GM23248 (cell line): ENCODE measurements around the gene PRKACB. TPM values are rescaled to one million over a fixed set of nuclear protein-coding genes. Genes with fewer than 3 reads are reported as not detected.

Experiments used
- DNase-seq: peaks from one replicate; pipeline ENCODE4 v3.0.0-alpha.2; 2015
- H2AFZ ChIP-seq: fragments of 200-600 bp; sonication (generic); 2 replicates; pipeline ENCODE4 v1.6.1; 2016; ENCODE audit warnings: antibody characterized with exemption
- H3F3A ChIP-seq: fragments of 200-600 bp; sonication (generic); 2 replicates; pipeline ENCODE4 v1.6.1; 2016; ENCODE audit warnings: mild to moderate bottlenecking, antibody characterized with exemption, mixed run types; ENCODE audit not compliant: insufficient read depth
- H3K27ac ChIP-seq: fragments of 200-600 bp; sonication (generic); 2 replicates; pipeline ENCODE4 v1.5.1; 2016; ENCODE audit warnings: mild to moderate bottlenecking
- H3K27me3 ChIP-seq: fragments of 200-600 bp; sonication (generic); replicated peaks from 2 replicates; pipeline ENCODE4 v1.6.1; 2016; ENCODE audit warnings: mild to moderate bottlenecking; ENCODE audit not compliant: insufficient read depth
- H3K36me3 ChIP-seq: fragments of 200-600 bp; sonication (generic); 2 replicates; pipeline ENCODE4 v1.6.1; 2016; ENCODE audit warnings: low read depth, mild to moderate bottlenecking
- H3K4me1 ChIP-seq: fragments of 200-600 bp; sonication (generic); 2 replicates; pipeline ENCODE4 v1.6.1; 2016; ENCODE audit warnings: mild to moderate bottlenecking; ENCODE audit not compliant: insufficient read depth
- H3K4me2 ChIP-seq: fragments of 200-600 bp; sonication (generic); one replicate; pipeline ENCODE4 v1.6.1; 2016; ENCODE audit warnings: mild to moderate bottlenecking; ENCODE audit not compliant: unreplicated experiment
- H3K4me3 ChIP-seq: fragments of 200-600 bp; sonication (generic); 2 replicates; pipeline ENCODE4 v1.5.1; 2016; ENCODE audit warnings: mild to moderate bottlenecking
- H3K79me2 ChIP-seq: fragments of 200-600 bp; sonication (generic); 2 replicates; pipeline ENCODE4 v1.6.1; 2016; ENCODE audit warnings: mild to moderate bottlenecking; ENCODE audit not compliant: insufficient read depth
- H3K9ac ChIP-seq: fragments of 200-600 bp; sonication (generic); 2 replicates; pipeline ENCODE4 v1.6.1; 2016; ENCODE audit warnings: mild to moderate bottlenecking
- H3K9me2 ChIP-seq: fragments of 200-600 bp; sonication (generic); 2 replicates; pipeline ENCODE4 v1.6.1; 2016; ENCODE audit warnings: mixed run types, mild to moderate bottlenecking, moderate library complexity; ENCODE audit not compliant: insufficient read depth
- H3K9me3 ChIP-seq: fragments of 200-600 bp; sonication (generic); one replicate; pipeline ENCODE4 v1.6.1; 2017; ENCODE audit warnings: low read depth
- H4K20me1 ChIP-seq: fragments of 200-600 bp; sonication (generic); 2 replicates; pipeline ENCODE4 v1.6.0; 2016; ENCODE audit not compliant: insufficient read depth
- EZH2 ChIP-seq: fragments of 200-600 bp; sonication (generic); IDR thresholded peaks from 2 replicates; pipeline ENCODE4 v1.6.1; 2018; ENCODE audit warnings: antibody characterized with exemption, mild to moderate bottlenecking; ENCODE audit not compliant: insufficient read depth, poor library complexity, severe bottlenecking
- EZH2phosphoT487 ChIP-seq: fragments of 200-600 bp; sonication (generic); IDR thresholded peaks from 2 replicates; pipeline ENCODE4 v1.6.1; 2018; ENCODE audit warnings: antibody characterized with exemption, moderate library complexity, mild to moderate bottlenecking, low read depth; ENCODE audit not compliant: insufficient read depth
- WGBS, 2 experiments: methylation state at CpG; one replicate each; pipeline ENCODE4 v1.1.6; 2015 to 2017; ENCODE audit warnings: low lambda C conversion rate in 2 of 2, low coverage in 1 of 2; ENCODE audit errors: missing lambda C conversion rate in 2 of 2; 5-methylcytosine and 5-hydroxymethylcytosine counted together
- in situ Hi-C: fragments of 300-500 bp; cut with MboI; formaldehyde crosslinking; loops from 2 replicates; pipeline ENCODE4 v1.15.0; 2020
- polyA plus RNA-seq: library from polyadenylated mRNA; unstranded; fragments of >200 nt; fragmentation: Nextera tagmentation; extraction: Ambion mirVana; gene quantifications from 2 replicates; pipeline ENCODE4 v1.2.1, GENCODE V29; 2016
- total RNA-seq: library from RNA; depleted of rRNA; stranded (reverse); fragments of >200 nt; shearing (Covaris generic); gene quantifications from 2 replicates; pipeline ENCODE4 v1.2.3, GENCODE V29; 2014

PRKACB gene
- total and polyA plus RNA-seq, 2 experiments from 2014 or later: 23.9 to 25.6 TPM

GRCh38 chr1:84145068-84145467, 997 bp downstream of the PRKACB start:
- H3K4me3 ChIP-seq: no peak overlapping the region
- no peaks in the 10 kb centered on the region for H3K79me2 ChIP-seq
- H3K9me2 ChIP-seq: no peaks in the 10 kb centered on the region
- H3K27me3 ChIP-seq: no peaks in the 10 kb centered on the region
- H3F3A ChIP-seq: peaks cover 10% of the 10 kb centered on the region; the same call in 1 of the 2 replicates
- H4K20me1 ChIP-seq: no peaks in the 10 kb centered on the region
- peak; percentile 13 for DNase-seq
- TF ChIP-seq EZH2 (no peak), EZH2phosphoT487 (no peak)
- no peak overlapping the region for H3K9ac ChIP-seq
- H3K4me1 ChIP-seq: peaks cover 18% of the 10 kb centered on the region
- H3K4me2 ChIP-seq: no peak overlapping the region
- in situ Hi-C loops: loop anchor here (25.0 kb wide), 1 partner anchor 617 kb away; no protein-coding TSS in a partner anchor
- H3K36me3 ChIP-seq: no peaks in the 10 kb centered on the region
- H2AFZ ChIP-seq: no peak overlapping the region
- H3K9me3 ChIP-seq: no peaks in the 10 kb centered on the region
- H3K27ac ChIP-seq: no peak overlapping the region
- 97 to 100% methylated on average over 2 of the region's 2 CpGs for WGBS, 2 experiments

GRCh38 chr1:84146411-84147032, 2.5 kb downstream of the PRKACB start:
- Histone ChIP-seq H3K27ac (no peak overlapping the region), H3K36me3 (no peaks in the 10 kb centered on the region), H3K9me3 (no peaks in the 10 kb centered on the region), H3K9me2 (no peaks in the 10 kb centered on the region), H3K9ac (no peak overlapping the region), H3K4me2 (peak overlapping the region; percentile 34), H3F3A (peaks cover 10% of the 10 kb centered on the region; the same call in 1 of the 2 replicates), H3K27me3 (no peaks in the 10 kb centered on the region), H3K4me1 (peaks cover 18% of the 10 kb centered on the region), H3K4me3 (no peak overlapping the region), H3K79me2 (no peaks in the 10 kb centered on the region), H2AFZ (no peak overlapping the region), H4K20me1 (no peaks in the 10 kb centered on the region)
- in situ Hi-C loops: loop anchor here (25.0 kb wide), 1 partner anchor 616 kb away; no protein-coding TSS in a partner anchor
- peak; percentile 63 for DNase-seq
- 84 to 89% methylated on average over 4 of the region's 4 CpGs for WGBS, 2 experiments
- TF ChIP-seq EZH2 (no peak), EZH2phosphoT487 (no peak)

DNA sequence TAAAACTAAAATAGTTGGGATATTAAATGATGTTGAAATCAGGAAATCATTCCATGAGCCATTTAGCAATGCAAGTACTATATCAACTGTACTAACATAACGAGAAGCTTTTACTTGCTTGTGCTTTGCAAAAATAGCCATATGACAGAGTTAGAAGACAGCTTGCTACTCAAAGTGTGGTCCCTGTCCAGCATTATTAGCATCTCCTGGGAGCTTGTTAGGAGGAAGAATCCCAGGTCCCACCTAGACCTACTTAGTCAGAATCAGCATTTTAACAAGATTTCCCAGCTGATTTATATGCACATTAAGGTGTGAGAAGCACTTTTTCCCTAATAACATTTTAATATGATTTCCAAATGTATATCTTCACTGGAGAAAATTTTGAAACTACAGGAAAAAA, 4.7 kb downstream of the PRKACB start:
- H4K20me1 ChIP-seq: no peaks in the 10 kb centered on the region
- peaks cover 16% of the 10 kb centered on the region for H3K4me1 ChIP-seq
- H3K4me2 ChIP-seq: no peak overlapping the region
- no peak for DNase-seq
- WGBS, 2 experiments: 97 to 100% methylated on average over 1 of the region's 1 CpG
- H3K79me2 ChIP-seq: no peaks in the 10 kb centered on the region
- no peak overlapping the region for H3K27ac ChIP-seq
- TF ChIP-seq EZH2: no peak
- no peak for TF ChIP-seq EZH2phosphoT487
- in situ Hi-C loops: loop anchor here (25.0 kb wide), 1 partner anchor 614 kb away; no protein-coding TSS in a partner anchor
- no peak overlapping the region for H3K9ac ChIP-seq
- no peak overlapping the region for H2AFZ ChIP-seq
- H3K4me3 ChIP-seq: no peak overlapping the region
- H3K36me3 ChIP-seq: no peaks in the 10 kb centered on the region
- no peaks in the 10 kb centered on the region for H3K9me2 ChIP-seq
- no peaks in the 10 kb centered on the region for H3K9me3 ChIP-seq
- no peaks in the 10 kb centered on the region for H3K27me3 ChIP-seq
- peaks cover 7% of the 10 kb centered on the region; the same call in 1 of the 2 replicates for H3F3A ChIP-seq

- no peaks in the 10 kb centered on the region for H3K9me3 ChIP-seq
- peaks cover 19% of the 10 kb centered on the region; the same call in 1 of the 2 replicates for H3F3A ChIP-seq
- H3K9ac ChIP-seq: no peak overlapping the region
- no peak overlapping the region for H2AFZ ChIP-seq
- H3K79me2 ChIP-seq: no peaks in the 10 kb centered on the region
- peaks cover 8% of the 10 kb centered on the region for H3K4me1 ChIP-seq
- no peak overlapping the region for H3K4me3 ChIP-seq
- H3K27me3 ChIP-seq: no peaks in the 10 kb centered on the region
- no peaks in the 10 kb centered on the region for H3K9me2 ChIP-seq
- WGBS, 2 experiments: 98 to 100% methylated on average over 3 of the region's 3 CpGs
- no peaks in the 10 kb centered on the region; the same call in 1 of the 2 replicates for H4K20me1 ChIP-seq
- H3K36me3 ChIP-seq: no peaks in the 10 kb centered on the region
- TF ChIP-seq EZH2: no peak
- no peak for TF ChIP-seq EZH2phosphoT487
- no peak overlapping the region for H3K4me2 ChIP-seq
- H3K27ac ChIP-seq: no peak overlapping the region
- DNase-seq: no peak
- in situ Hi-C loops: loop anchor here (10.0 to 25.0 kb wide), 3 partner anchors 282 to 762 kb away; no protein-coding TSS in a partner anchor
These were observed 8.6 kb downstream of the PRKACB start for GRCh38 chr1:84152649-84153056.
